ENCODE results near the gene PRKAG2. TPM values are rescaled to one million over a fixed set of nuclear protein-coding genes. Genes with fewer than 3 reads are reported as not detected.

The PRKAG2 gene
- total RNA-seq, 1 donor from 2014 or later = 35.4 TPM

GRCh38 chr7:151700586-151701165 is 176.2 kb downstream of the PRKAG2 start:
- no peak for ATAC-seq

GRCh38 chr7:151699928-151700319 is 177.0 kb downstream of the PRKAG2 start:
- no peak for ATAC-seq
- intact Hi-C loops (cut with DNase I) = no loop called here
- H3K4me3 ChIP-seq = no peak overlapping the region

More at GRCh38 chr7:151700586-151701165, 176.2 kb downstream of the PRKAG2 start:
- no peaks in the 10 kb centered on the region for H3K36me3 ChIP-seq
- no peak overlapping the region for H3K27ac ChIP-seq
- no peak for TF ChIP-seq CTCF (IDR thresholded peaks at IDR 0.05)
- peaks cover 13% of the 10 kb centered on the region for H3K4me1 ChIP-seq
- DNase-seq = peak; percentile 24
- intact Hi-C loops (cut with DNase I) = no loop called here
- H3K4me3 ChIP-seq = no peak overlapping the region
- no peaks in the 10 kb centered on the region for H3K27me3 ChIP-seq (ENCODE audit: low read depth)
- no peaks in the 10 kb centered on the region for H3K9me3 ChIP-seq

GRCh38 chr7:151699147-151699927 is 177.6 kb downstream of the PRKAG2 start:
- ATAC-seq = no peak

More at GRCh38 chr7:151699928-151700319, 177.0 kb downstream of the PRKAG2 start:
- Histone ChIP-seq H3K4me1 (peaks cover 13% of the 10 kb centered on the region), H3K9me3 (no peaks in the 10 kb centered on the region), H3K36me3 (no peaks in the 10 kb centered on the region), H3K27me3 (ENCODE audit: low read depth) (no peaks in the 10 kb centered on the region), H3K27ac (no peak overlapping the region)
- no peak for DNase-seq
- no peak for TF ChIP-seq CTCF (IDR thresholded peaks at IDR 0.05)

GRCh38 chr7:151697942-151698341 is 179.0 kb downstream of the PRKAG2 start:
- no peak for TF ChIP-seq CTCF (IDR thresholded peaks at IDR 0.05)
- H3K27ac ChIP-seq = no peak overlapping the region
- DNase-seq (no peak), ATAC-seq (no peak)
- no peaks in the 10 kb centered on the region for H3K9me3 ChIP-seq
- H3K4me1 ChIP-seq = peaks cover 24% of the 10 kb centered on the region
- no peaks in the 10 kb centered on the region for H3K27me3 ChIP-seq (ENCODE audit: low read depth)
- intact Hi-C loops (cut with DNase I) = no loop called here
- H3K36me3 ChIP-seq = no peaks in the 10 kb centered on the region
- H3K4me3 ChIP-seq = no peak overlapping the region

More at GRCh38 chr7:151699147-151699927, 177.6 kb downstream of the PRKAG2 start:
- no peak overlapping the region for H3K27ac ChIP-seq
- H3K36me3 ChIP-seq = no peaks in the 10 kb centered on the region
- intact Hi-C loops (cut with DNase I) = no loop called here
- DNase-seq = no peak
- no peaks in the 10 kb centered on the region for H3K9me3 ChIP-seq
- TF ChIP-seq CTCF (IDR thresholded peaks at IDR 0.05) = no peak
- no peak overlapping the region for H3K4me3 ChIP-seq
- peaks cover 19% of the 10 kb centered on the region for H3K4me1 ChIP-seq
- no peaks in the 10 kb centered on the region for H3K27me3 ChIP-seq (ENCODE audit: low read depth)

GRCh38 chr7:151697515-151697895 is 179.4 kb downstream of the PRKAG2 start:
- intact Hi-C loops (cut with DNase I) = no loop called here
- Histone ChIP-seq H3K36me3 (no peaks in the 10 kb centered on the region), H3K27me3 (ENCODE audit: low read depth) (no peaks in the 10 kb centered on the region), H3K4me1 (peaks cover 24% of the 10 kb centered on the region), H3K4me3 (no peak overlapping the region), H3K27ac (no peak overlapping the region), H3K9me3 (no peaks in the 10 kb centered on the region)
- no peak for DNase-seq
- TF ChIP-seq CTCF (IDR thresholded peaks at IDR 0.05) = no peak
- ATAC-seq = no peak

Data from lower lobe of right lung (tissue), 2 donors.